Epithelial cell of esophagus (primary cell): ENCODE measurements around the gene MORC1.
"Not testable (repeated sequence)": the region's sequence is repeated elsewhere in the genome, so short reads cannot be mapped to it uniquely, and the experiment has no call there.

Experiments
- DNase-seq: peaks from one replicate; pipeline ENCODE4 v3.0.0; 2010; ENCODE audit warnings: low read depth
- H3K4me3 ChIP-seq: 2 replicates; pipeline ENCODE4 v1.5.1; 2011; ENCODE audit warnings: mild to moderate bottlenecking, low read length, control low read depth
- TF ChIP-seq, protein P1 (sequence below): IDR thresholded peaks from 2 replicates; pipeline ENCODE4 v1.5.1; 2011; ENCODE audit warnings: low read depth, mild to moderate bottlenecking, low read length, control low read depth, inconsistent platforms; ENCODE audit not compliant: insufficient read depth; ENCODE audit errors: missing control alignments

Gene MORC1

DNA sequence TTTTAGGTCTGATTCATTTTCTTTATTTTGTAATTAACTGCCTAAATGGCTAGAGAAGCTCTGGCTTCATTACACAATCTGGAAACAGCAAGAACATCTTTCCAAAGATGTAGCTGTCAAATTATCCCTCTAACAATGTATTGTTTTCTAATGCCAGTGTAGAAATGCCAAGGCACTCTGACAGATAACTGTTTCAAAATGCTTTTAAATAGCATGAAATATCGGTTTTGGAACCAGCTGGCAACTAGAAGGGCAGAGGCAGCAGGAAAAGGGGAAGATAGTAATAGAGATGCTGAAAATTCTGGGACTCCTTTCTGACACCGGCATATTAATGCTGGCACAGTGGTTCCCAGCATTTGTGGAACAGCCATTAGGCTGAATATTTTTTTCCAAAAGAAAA lies 26.1 kb downstream of the MORC1 start:
- H3K4me3 ChIP-seq, result no peak overlapping the region
- TF ChIP-seq, protein P1, sequence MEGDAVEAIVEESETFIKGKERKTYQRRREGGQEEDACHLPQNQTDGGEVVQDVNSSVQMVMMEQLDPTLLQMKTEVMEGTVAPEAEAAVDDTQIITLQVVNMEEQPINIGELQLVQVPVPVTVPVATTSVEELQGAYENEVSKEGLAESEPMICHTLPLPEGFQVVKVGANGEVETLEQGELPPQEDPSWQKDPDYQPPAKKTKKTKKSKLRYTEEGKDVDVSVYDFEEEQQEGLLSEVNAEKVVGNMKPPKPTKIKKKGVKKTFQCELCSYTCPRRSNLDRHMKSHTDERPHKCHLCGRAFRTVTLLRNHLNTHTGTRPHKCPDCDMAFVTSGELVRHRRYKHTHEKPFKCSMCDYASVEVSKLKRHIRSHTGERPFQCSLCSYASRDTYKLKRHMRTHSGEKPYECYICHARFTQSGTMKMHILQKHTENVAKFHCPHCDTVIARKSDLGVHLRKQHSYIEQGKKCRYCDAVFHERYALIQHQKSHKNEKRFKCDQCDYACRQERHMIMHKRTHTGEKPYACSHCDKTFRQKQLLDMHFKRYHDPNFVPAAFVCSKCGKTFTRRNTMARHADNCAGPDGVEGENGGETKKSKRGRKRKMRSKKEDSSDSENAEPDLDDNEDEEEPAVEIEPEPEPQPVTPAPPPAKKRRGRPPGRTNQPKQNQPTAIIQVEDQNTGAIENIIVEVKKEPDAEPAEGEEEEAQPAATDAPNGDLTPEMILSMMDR, result no peak
- DNase-seq, result no peak

DNA sequence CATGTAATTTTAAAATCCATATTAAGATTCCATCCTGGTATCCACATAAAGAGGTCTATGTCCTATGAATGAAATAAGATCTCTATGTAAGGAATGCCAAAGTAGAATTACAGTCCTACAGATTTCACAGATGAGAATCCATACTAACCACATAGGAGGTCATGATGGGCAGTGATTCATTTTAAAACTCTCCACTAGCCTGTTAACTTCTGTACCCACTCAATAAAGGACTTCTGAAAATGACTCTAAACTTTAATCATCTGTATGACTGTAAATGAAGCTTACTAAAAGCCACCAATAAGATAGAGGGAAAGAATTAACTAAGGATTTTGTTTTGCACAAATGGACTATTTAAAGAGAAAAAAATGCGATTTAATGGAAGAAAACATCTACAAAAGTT lies 28.7 kb downstream of the MORC1 start:
- no peak for DNase-seq
- H3K4me3 ChIP-seq, result no peak overlapping the region
- TF ChIP-seq, protein P1, result no peak

DNA sequence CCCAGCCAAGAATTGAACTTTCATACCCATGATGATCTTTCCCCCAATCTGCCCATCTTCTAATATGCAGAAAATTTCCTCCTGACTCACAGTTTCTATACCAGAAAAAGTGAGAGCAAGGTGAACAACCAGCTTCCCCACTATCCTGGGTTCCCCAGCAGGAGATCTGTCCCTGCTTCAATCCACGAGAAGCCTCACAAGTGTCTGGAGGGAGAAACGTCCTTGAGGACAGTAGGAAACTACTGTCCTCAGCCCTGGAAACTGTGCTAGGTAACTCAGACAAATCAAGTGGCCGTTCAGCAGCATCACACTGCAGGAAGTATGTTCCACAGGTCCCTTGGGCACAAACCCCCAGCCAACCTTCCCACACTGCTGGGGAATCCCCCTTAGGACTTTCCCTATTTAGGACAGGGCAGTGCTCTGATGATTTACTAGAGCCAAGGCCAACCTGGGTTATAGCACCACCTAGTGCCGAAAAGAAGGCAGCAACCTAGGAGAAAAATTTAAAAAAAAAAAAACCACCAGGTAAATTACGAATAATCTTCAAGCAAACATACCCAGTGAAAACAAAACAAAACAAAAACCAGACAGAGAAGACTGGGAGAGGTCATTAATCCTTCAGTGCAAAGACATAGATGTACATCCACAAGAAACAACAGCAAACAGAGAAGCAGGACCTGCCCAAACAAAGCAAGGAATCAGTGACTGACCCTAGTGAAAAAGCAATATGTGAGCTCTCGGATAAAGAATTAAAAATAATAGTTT lies 36.0 kb downstream of the MORC1 start:
- no peak overlapping the region for H3K4me3 ChIP-seq
- peak; percentile 63 for DNase-seq
- TF ChIP-seq, protein P1, result peak; percentile 88

DNA sequence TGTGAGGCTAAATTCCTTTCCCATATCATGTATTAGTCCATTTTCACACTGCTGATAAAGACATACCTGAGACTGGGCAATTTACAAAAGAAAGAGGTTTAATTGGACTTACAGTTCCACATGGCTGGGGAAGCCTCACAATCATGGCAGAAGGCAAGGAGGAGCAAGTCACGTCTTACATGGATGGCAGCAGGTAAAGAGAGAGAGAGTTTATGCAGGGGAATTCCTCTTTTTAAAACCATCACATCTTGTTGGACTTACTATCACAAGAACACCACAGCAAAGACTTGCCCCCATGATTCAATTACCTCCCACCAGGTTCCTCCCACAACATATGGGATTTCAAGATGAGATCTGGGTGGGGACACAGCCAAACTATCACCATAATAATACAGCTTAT lies 37.8 kb downstream of the MORC1 start:
- DNase-seq, H3K4me3 ChIP-seq: not testable (repeated sequence)

DNA sequence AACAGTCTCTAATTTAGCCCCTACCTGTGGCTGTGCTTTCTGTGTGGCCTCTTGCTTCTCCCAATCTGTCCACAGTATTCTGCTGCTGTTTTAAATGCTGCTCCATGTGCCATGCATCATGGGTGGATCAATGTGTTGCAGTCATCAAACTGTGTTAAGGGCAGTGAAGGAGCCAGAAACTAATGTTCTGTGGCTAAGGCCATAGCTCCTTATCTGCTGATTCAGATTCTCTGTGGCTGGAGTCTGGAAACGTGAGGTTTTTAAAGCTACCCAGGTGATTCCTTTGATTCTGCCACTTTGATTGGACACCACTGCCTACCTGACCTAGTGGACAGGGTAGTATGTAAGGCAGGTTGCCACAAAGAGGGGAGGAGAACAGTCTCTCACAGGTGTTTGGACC lies 44.8 kb downstream of the MORC1 start:
- no peak for DNase-seq
- H3K4me3 ChIP-seq, result no peak overlapping the region
- TF ChIP-seq, protein P1, result no peak

DNA sequence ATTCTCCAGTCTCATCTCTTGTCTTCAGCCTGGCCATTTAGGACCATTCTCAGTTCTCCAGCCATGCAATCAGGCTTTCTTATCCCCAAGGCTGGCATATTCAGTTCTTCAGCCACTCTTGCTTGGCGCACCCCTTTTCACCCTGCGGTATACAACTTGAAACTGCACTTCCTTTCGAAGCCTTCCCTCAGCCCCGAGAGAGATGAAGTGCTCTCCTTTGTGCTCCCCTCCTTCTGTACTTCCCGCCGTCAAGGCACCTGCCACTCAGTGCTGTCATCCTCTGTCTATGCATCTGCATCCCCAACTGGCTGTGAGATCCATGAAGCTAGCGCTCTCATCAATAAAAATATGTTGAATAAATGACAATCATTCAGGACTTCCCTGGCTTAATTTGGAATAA lies 45.7 kb downstream of the MORC1 start:
- no peak overlapping the region for H3K4me3 ChIP-seq
- TF ChIP-seq, protein P1, result no peak
- no peak for DNase-seq

DNA sequence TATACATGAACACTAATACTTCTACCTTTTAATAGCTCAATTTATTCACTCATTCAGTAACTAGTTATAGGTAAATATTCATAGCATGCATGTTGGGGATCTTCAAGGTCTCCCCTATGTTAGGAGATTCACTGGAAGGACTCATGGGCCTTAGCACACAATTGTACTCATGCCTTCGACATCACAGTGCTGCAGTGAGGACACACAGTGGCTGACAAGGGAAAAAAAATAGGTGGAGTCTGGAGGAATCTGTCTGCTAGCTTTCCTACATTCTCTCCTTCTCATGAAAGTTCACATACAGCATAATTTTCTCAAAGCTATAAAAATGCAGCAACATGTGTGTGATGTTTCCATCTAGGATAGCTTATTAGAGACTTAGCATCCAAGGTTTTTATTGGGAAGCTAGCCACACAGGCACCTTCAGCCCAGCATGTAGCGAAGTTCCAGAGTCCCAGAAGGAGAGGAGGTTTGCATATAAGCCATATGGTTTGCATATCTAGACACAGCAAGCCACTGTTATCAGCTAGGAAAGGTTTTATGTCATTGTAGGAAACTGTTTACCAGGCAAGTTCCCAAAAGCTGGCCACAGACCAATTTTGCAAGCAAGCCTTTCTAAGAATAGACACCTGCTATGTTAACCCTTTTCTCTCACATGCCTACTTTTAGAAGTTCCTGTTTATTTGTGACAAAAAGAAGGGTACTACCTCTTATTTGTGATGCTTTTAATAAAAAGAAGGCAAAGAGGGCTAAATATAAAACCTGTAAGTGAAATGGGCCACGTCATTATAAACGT lies 46.4 kb downstream of the MORC1 start:
- no peak overlapping the region for H3K4me3 ChIP-seq
- TF ChIP-seq, protein P1, result no peak
- DNase-seq, result peak; percentile 10
